Inflammatory macrophage treated with lipopolysaccharide for 1 hour (primary cell): ENCODE data around the gene OGDHL.

Experiments
- DNase-seq, 2 donors: peaks; one replicate each; pipeline ENCODE4 v3.0.0-alpha.2; 2020 to 2022

The OGDHL gene

GRCh38 chr10:49686651-49687050 is 75.5 kb downstream of the OGDHL start:
- no peak for DNase-seq
